Adrenal gland (tissue), 12 donors: ENCODE measurements around the gene HSF2BP. TPM values are rescaled to one million over a fixed set of nuclear protein-coding genes. Genes with fewer than 3 reads are reported as not detected.

Source experiments
- DNase-seq, 7 donors: peaks; one replicate each; pipeline ENCODE4 v3.0.0-alpha.2; 2019 to 2020
- H3K27ac ChIP-seq, 5 donors: fragments of 200-600 bp; sonication (generic) in 4 of 5; 1 replicate in 3 of 5; 2 replicates in 2 of 5; pipeline versions ENCODE4 v1.5.1 to v1.8.0; 2016 to 2020; ENCODE audit warnings: mild to moderate bottlenecking in 1 of 5
- H3K27me3 ChIP-seq: fragments of 200-600 bp; 2 replicates; pipeline ENCODE4 v1.8.0; 2021
- H3K36me3 ChIP-seq, 2 donors: fragments of 200-600 bp; replicated peaks in 1 of 2; 1 replicate in 1 of 2; 2 replicates in 1 of 2; pipeline versions ENCODE4 v1.5.1 to v1.8.0; 2018 to 2022
- H3K4me1 ChIP-seq, 2 donors: fragments of 200-600 bp; replicated peaks in 1 of 2; 1 replicate in 1 of 2; 2 replicates in 1 of 2; pipeline versions ENCODE4 v1.5.1 to v1.8.0; 2018 to 2021
- H3K4me3 ChIP-seq, 4 donors: fragments of 200-600 bp; sonication (generic) in 3 of 4; one replicate each; pipeline ENCODE4 v1.5.1; 2016 to 2018
- H3K9me3 ChIP-seq, 3 donors: fragments of 200-600 bp; sonication (generic) in 1 of 3; replicated peaks in 1 of 3; 1 replicate in 2 of 3; 2 replicates in 1 of 3; pipeline versions ENCODE4 v1.5.1 to v1.8.0; 2016 to 2021
- POLR2A ChIP-seq, 2 donors: fragments of 450-650 bp; IDR thresholded peaks; one replicate each; pipeline ENCODE4 v1.6.1; 2017; ENCODE audit warnings: antibody characterized with exemption in 2 of 2, mild to moderate bottlenecking in 2 of 2, moderate library complexity in 1 of 2
- WGBS, 4 donors: extraction: QIAGEN DNeasy Blood & Tissue Kit in 2 of 4; methylation state at CpG; one replicate each; pipeline versions ENCODE4 v1.1.5 to v1.1.7; 2013 to 2017; 5-methylcytosine and 5-hydroxymethylcytosine counted together
- intact Hi-C, 2 donors: fragments of 100-400 bp; cut with DNase I; formaldehyde crosslinking; loops; one replicate each; pipeline versions ENCODE4 v1.14.1 to v1.15.0; 2022 to 2023
- polyA plus RNA-seq, 3 donors: library from polyadenylated mRNA; stranded (reverse); fragments of 200-250 nt in 2 of 3; fragments of 350-450 nt in 1 of 3; fragmentation: Illumina TruSeq in 1 of 3; extraction: RNeasy Lipid Tissue Mini Kit (QIAGEN cat#74804) in 1 of 3; gene quantifications; one replicate each; pipeline ENCODE4 v1.2.3, GENCODE V29; 2013 to 2014
- total RNA-seq, 9 donors: library from RNA; depleted of rRNA in 4 of 9; stranded (reverse); fragments of >200 nt in 4 of 9; fragments of 120-200 nt in 1 of 9; fragmentation: NEBNext Ultra II Directional in 1 of 9; extraction: Animal tissue kit (Norgen Biotek cat#: 25700) in 1 of 9; gene quantifications; one replicate each; pipeline versions ENCODE4 v1.1.0 to v1.2.4, GENCODE V29; 2013 to 2023
- TF ChIP-seq, protein P1 (sequence below), 6 experiments: fragments of 450-650 bp in 4 of 6; fragments of 200-600 bp in 2 of 6; sonication (generic) in 1 of 6; IDR thresholded peaks; 1 replicate in 5 of 6; 2 replicates in 1 of 6; pipeline versions ENCODE4 v1.5.1 to v1.8.0; 2016 to 2021; ENCODE audit warnings: antibody characterized with exemption in 6 of 6, mild to moderate bottlenecking in 2 of 6, moderate library complexity in 1 of 6
- donor health status: healthy with polysubstance abuse.
- donor health status: Bipolar disorder and iron deficiency.
- donor health status: DM: yes; HTN: yes; CAD: no.
- donor health status: DM: no; HTN: no; CAD: no.
- donor health status: DM: no; HTN: no; CAD: no.
- donor health status: DM: yes; HTN: yes; CAD: no.

The HSF2BP gene
- total and polyA plus RNA-seq, 12 donors: 0.23 to 1.5 (median 0.42) TPM; not detected in 2

DNA sequence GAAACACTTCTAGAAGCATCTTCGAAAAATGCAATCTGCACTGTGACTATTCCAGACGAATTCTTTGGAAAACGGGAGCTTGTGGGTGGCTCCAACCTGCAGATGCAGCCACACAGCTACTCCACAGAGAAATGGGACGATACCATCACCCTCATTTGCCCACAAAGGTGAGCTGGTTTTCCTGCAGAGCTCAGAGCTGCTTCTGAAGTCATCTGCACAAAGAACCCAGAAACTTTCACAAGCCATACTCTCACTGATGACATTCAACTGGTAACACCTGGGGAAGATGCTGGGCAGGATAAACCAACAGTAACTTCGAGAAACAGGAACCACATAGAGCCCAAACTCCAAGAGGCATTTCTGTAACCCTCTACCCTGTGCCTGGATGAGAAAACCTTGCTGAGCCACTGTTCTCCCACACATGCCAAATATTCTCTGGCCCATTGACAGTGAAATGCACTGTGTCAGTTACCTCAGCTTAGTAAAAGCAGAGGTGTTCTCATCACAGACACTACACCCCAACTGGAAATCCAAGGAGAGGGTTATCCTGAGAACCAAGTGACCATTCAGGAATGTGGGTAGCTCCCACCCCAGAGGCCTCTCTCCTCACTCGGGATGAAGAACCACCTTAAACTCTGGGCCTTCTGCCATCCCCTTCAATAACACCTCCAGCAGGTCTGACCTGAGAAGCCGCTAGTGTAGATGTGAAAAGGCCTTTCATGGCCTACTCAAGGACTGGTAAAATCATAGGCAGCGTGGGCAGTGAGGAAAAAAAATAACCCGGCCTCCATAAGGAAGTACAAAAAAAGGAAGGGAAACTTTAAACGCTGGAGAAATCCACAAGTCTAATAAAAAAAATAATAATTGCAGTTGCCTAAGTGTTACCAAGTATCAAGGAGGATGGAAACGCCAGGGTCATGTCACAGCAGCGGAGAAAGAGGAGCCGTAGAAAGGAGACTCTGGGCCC, 56.7 kb downstream of the HSF2BP start:
- WGBS, 4 donors: 75 to 84% (median 80%) methylated on average over 12 to 13 of the region's 13 CpGs
- no peak overlapping the region for H3K4me3 ChIP-seq
- no peaks in the 10 kb centered on the region for H3K36me3 ChIP-seq
- no peak for DNase-seq
- no peaks in the 10 kb centered on the region for H3K27me3 ChIP-seq
- intact Hi-C loops: no loop called here
- H3K27ac ChIP-seq: peak overlapping the region in 2 of 5 donors; percentile 20 to 75
- peaks cover 0 to 7% of the 10 kb centered on the region in 2 donors for H3K4me1 ChIP-seq
- H3K9me3 ChIP-seq: no peaks in the 10 kb centered on the region
- no peak for TF ChIP-seq POLR2A (IDR thresholded peaks at IDR 0.05)
- TF ChIP-seq, protein P1, sequence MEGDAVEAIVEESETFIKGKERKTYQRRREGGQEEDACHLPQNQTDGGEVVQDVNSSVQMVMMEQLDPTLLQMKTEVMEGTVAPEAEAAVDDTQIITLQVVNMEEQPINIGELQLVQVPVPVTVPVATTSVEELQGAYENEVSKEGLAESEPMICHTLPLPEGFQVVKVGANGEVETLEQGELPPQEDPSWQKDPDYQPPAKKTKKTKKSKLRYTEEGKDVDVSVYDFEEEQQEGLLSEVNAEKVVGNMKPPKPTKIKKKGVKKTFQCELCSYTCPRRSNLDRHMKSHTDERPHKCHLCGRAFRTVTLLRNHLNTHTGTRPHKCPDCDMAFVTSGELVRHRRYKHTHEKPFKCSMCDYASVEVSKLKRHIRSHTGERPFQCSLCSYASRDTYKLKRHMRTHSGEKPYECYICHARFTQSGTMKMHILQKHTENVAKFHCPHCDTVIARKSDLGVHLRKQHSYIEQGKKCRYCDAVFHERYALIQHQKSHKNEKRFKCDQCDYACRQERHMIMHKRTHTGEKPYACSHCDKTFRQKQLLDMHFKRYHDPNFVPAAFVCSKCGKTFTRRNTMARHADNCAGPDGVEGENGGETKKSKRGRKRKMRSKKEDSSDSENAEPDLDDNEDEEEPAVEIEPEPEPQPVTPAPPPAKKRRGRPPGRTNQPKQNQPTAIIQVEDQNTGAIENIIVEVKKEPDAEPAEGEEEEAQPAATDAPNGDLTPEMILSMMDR (IDR thresholded peaks at IDR 0.05): no peak

DNA sequence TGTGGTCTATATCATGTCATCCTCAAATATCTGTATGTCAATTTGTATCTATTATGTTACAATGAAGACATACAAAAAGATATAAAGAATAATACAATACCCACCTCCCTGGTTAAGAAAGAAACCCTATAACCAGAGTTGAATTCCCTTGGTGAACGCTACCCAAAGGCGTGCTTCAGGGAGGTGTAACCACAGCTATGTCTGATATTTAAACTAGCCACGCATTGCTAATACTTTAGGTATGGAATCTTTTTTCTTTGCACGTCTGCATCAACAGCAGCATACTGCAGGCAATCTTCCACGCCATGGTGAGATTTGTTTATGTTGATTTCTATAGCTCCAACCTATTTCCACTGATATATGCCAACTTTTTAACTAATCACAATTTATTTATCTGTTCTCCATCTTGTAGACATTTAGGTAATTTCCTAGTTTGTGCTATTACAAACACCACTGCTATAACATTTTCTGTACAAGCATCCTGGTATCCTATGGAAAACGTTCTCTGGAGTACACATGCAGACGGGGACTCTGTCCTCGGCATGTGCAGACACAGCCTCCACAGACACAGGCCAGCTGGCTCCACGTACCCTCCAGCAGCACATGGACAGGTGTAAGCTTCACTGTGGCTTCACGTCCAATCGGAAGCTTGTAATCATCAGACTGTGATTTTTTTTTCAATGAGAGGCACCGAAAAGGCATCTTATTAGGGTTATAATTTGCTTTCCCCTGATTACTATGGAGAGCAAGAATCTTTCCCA, 58.5 kb downstream of the HSF2BP start:
- no peaks in the 10 kb centered on the region for H3K9me3 ChIP-seq
- TF ChIP-seq POLR2A (IDR thresholded peaks at IDR 0.05): no peak
- TF ChIP-seq, protein P1 (IDR thresholded peaks at IDR 0.05): no peak
- no peaks in the 10 kb centered on the region for H3K27me3 ChIP-seq
- WGBS, 4 donors: 90 to 92% (median 92%) methylated on average over 12 of the region's 12 CpGs
- H3K4me1 ChIP-seq: peaks cover 10 to 11% of the 10 kb centered on the region in 2 donors
- intact Hi-C loops: no loop called here
- no peak for DNase-seq
- H3K4me3 ChIP-seq: no peak overlapping the region
- H3K36me3 ChIP-seq: no peaks in the 10 kb centered on the region
- no peak overlapping the region for H3K27ac ChIP-seq

DNA sequence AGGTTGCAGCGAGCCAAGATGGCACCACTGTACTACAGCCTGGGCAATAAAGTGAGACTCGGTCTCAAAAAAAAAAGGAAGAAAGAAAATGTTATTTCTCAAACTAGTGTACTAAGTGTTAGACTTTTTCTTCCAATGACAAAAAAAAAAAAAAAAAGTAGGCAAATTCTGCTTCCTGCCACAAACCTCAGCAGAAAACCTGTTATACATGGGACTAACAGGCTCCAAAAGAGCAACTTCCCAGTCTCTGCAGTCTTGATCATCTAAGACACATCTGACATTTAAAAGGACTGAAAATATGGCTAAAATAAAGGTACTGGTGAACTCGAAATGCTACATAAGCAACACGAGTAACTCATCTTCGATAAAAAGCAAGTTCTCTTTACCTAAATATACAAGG, 59.6 kb downstream of the HSF2BP start:
- no peak for TF ChIP-seq POLR2A (IDR thresholded peaks at IDR 0.05)
- TF ChIP-seq, protein P1 (IDR thresholded peaks at IDR 0.05): no peak
- H3K4me3 ChIP-seq: no peak overlapping the region
- intact Hi-C loops: no loop called here
- H3K27ac ChIP-seq: no peak overlapping the region
- H3K9me3 ChIP-seq: no peaks in the 10 kb centered on the region
- 77 to 85% (median 82%) methylated on average over 5 of the region's 5 CpGs for WGBS, 4 donors
- no peak for DNase-seq
- no peaks in the 10 kb centered on the region for H3K27me3 ChIP-seq
- no peaks in the 10 kb centered on the region for H3K36me3 ChIP-seq
- H3K4me1 ChIP-seq: peaks cover 10 to 11% of the 10 kb centered on the region in 2 donors

DNA sequence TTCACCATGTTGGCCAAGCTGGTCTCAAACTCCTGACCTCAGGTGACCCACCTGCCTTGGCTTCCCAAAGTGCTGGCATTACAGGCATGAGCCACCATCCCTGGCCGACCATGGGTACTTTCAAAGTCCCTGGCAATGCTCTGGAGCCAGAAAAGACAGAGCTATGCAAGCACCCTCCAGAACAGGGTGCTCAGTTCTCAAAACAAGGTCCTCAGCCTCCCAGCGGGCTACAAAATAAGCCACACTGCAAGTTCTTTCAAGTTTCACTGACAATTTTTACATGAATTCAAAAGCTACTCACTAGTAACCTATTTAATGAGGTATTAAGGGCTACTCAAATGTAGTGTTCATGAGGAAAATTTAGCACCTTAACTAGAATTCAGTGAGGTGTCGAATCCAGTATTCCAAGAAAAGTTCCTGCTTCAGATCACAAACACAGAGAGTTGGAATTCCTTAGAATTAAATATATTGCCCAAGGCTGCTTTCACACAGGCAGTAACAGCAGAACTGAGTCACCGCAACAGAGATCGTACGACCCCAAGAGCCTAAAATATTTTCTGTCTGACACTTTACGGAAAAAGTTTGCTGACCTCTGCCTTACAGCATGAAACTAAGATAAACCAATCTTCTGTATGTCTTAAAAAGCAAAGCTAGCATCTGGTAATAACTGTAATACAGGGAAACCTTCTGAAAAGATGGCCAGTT, 60.7 kb downstream of the HSF2BP start:
- no peak for DNase-seq
- Histone ChIP-seq H3K36me3 (no peaks in the 10 kb centered on the region), H3K4me1 (peaks cover 10 to 11% of the 10 kb centered on the region in 2 donors), H3K27ac (no peak overlapping the region), H3K4me3 (no peak overlapping the region), H3K9me3 (no peaks in the 10 kb centered on the region), H3K27me3 (no peaks in the 10 kb centered on the region)
- WGBS, 4 donors: 63 to 80% (median 75%) methylated on average over 6 to 7 of the region's 7 CpGs
- intact Hi-C loops: no loop called here
- TF ChIP-seq, protein P1 (IDR thresholded peaks at IDR 0.05): no peak
